Loucy (cell line): ENCODE results near the gene ASTN2.

ENCODE experiments used
- CTCF ChIP-seq: fragments of 200-600 bp; sonication (generic); conservative IDR thresholded peaks from 2 replicates; pipeline ENCODE4 v1.5.1; 2014; ENCODE audit warnings: mild to moderate bottlenecking, antibody characterized with exemption, low read length
- EZH2phosphoT487 ChIP-seq: fragments of 200-600 bp; IDR thresholded peaks from 2 replicates; pipeline ENCODE4 v1.6.1; 2018; ENCODE audit warnings: antibody characterized with exemption, mild to moderate bottlenecking, moderate library complexity, borderline replicate concordance

- TF ChIP-seq CTCF (no peak), EZH2phosphoT487 (no peak)
Observed at GRCh38 chr9:116786737-116787136, 628.1 kb downstream of the ASTN2 start.
